Mucosa of gallbladder (tissue), 1 donor: ENCODE data around the gene KCNIP3. TPM values are rescaled to one million over a fixed set of nuclear protein-coding genes. Genes with fewer than 3 reads are reported as not detected.

Source experiments
- DNase-seq: peaks from one replicate; pipeline ENCODE4 v3.0.0-alpha.2; 2020; ENCODE audit warnings: low spot score
- total RNA-seq: library from RNA; stranded (reverse); gene quantifications from one replicate; pipeline ENCODE4 v1.2.1, GENCODE V29; 2021
- donor health status: DM: no; HTN: no; CAD: no.

The KCNIP3 gene
- total RNA-seq, 1 donor from 2014 or later: 24.3 TPM

DNA sequence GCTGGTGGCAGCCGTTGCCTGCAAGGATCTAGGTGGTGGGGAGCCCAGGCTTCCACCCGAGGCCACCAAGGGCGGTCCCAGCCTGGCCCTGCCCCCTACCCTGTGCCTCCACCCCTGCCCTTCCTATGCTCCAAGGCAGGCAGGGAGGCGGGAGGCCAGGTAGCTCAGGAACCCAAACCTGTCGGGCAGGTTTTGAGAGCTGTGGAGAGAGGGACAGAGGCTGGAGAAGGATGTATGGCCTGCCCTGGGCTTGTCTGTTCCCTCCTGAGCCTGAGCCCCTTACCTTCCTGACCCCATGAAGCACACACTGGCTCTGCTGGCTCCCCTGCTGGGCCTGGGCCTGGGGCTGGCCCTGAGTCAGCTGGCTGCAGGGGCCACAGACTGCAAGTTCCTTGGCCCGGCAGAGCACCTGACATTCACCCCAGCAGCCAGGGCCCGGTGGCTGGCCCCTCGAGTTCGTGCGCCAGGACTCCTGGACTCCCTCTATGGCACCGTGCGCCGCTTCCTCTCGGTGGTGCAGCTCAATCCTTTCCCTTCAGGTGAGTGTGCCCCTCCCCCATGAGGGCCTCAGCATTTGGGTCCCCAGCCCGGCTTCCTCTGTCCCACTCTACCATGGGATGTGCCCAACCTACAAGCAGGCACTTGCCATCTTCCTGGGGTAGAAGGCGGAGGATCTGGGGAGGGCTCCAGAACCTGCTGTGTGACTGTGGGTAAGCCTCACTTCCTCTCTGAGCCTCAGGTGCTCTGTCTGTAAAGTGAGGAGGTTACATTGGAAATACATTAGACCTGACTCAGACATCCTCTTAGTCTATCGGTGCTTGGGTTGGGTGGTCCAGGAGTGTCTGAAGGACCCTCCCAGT, 22.6 kb upstream of the KCNIP3 start, which contains the start of gene PROM2:
Gene PROM2 (plus strand): TSS at position 159 of the 860 bp plus-strand sequence. CDS start 137 bp downstream, at position 296.
- peak; percentile 79 for DNase-seq

DNA sequence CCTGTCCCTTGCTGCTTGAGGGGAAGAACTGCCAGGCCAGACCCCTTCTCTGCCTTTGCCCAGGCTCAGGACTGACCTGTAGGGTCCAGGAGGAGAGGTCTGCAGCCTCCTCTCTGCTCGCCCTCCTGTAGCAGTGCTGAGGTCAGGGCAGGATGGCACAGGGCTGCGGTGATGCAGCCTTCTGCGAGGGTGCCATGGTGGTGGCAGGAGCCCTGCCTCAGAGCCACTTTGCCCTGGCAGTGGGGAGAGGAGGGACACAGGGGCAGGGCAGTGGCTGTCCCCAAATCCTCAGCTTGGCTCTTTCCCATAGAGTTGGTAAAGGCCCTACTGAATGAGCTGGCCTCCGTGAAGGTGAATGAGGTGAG, 22.0 kb upstream of the KCNIP3 start:
- no peak for DNase-seq

DNA sequence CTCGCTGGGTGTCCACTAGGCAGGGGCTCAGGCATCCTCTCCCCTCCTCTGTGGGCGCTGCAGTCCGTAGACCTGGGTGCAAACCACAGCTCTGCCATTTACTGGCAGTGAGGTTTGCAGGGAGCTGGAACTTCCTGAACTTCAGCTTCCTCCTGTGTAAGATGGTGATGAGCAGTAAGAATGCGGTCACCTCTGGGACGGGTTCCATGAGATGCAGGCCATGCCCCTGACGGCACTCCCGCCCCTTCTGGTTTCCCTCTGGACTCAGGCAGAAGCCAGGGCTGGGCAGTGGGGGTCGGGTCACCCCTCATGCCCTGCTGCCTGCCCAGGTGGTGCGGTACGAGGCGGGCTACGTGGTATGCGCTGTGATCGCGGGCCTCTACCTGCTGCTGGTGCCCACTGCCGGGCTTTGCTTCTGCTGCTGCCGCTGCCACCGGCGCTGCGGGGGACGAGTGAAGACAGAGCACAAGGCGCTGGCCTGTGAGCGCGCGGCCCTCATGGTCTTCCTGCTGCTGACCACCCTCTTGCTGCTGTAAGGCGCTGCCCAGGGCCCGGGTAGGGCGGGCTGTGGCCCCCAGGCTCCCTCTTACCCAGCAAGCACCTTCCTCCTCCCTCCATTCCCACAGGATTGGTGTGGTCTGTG, 21.4 kb upstream of the KCNIP3 start:
- peak; percentile 53 for DNase-seq

DNA sequence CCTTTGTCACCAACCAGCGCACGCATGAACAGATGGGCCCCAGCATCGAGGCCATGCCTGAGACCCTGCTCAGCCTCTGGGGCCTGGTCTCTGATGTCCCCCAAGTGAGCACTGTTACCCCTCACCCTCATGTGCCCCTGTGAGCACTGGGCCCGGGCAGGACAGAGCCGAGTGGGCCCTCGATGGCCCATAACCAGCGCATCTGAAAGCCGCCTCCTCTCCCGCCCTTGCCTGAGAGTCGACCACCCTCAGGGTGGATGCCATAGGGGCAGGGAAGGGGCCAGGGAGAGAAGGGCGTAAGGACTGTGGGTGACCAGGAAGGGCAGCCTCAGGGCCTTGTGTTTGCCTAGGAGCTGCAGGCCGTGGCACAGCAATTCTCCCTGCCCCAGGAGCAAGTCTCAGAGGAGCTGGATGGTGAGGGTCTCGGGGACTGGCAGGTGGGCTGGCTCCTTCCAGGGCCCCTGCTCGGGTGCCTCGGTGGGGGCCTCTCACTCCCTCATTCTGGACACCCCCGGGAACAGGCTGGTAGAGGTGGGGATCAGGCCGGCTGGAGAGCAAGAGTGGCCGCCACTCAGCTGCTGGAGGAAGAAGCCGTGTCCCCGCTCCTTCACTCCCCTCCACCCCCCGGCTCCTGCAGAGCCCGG, 20.8 kb upstream of the KCNIP3 start:
- DNase-seq: no peak

DNA sequence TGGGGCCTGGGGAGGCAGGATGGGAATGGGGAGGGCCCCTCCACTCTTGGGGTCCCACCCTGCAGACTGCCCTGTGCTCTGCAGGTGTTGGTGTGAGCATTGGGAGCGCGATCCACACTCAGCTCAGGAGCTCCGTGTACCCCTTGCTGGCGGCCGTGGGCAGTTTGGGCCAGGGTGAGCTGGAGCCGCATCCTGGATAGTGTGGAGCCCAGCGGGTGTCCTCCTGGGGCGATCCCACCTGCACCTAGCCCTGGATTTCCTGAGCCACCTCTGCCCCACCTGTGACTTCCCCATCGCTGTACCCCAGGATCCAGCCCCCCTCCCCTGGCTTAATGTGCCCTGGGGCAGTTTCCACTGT, 20.3 kb upstream of the KCNIP3 start:
- no peak for DNase-seq

DNA sequence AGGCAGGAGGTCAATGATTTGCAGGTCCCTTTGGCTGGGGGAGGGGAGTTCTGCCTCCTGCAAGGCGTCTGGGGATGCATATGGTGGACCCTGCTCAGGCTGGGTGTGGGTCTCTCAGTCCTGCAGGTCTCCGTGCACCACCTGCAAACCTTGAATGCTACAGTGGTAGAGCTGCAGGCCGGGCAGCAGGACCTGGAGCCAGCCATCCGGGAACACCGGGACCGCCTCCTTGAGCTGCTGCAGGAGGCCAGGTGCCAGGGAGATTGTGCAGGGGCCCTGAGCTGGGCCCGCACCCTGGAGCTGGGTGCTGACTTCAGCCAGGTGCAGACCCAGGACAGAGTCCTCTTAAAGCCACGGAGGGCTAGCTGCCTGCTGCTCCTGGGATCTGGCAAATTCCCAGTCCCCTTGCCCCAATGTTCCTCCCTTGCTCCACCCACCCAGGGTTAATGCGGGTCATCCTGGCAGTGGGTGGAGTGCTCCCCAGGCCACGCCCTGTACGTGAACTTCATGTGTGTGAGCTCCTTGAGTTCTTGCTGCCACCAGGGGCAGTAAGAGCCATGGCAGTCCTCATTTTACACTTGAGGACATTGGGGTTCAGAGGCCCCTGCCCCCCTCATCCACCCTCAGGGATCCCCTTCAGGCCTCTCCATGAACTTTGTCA, 19.8 kb upstream of the KCNIP3 start:
- DNase-seq: peak; percentile 64

DNA sequence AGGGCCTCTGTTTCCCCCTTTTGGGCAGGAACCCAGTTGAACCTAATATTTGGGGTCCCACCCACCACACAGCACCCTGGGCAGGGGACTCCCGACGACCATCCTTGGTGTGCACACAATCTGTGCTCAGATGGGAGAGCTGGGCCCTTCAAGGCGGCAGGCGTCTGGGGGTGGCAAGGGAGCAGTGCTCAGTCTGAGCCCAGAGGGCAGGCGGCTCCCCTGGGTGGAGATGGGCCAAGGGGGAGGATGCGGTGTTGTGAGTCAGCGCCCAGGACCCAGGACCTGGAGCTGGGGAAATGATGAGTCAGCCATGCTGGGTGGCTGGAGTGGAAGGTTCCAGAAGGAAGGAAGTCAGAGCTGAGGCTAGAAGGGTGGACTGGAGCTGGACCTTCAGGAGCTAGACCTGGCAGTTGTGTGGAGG, 19.1 kb upstream of the KCNIP3 start:
- peak; percentile 54 for DNase-seq

DNA sequence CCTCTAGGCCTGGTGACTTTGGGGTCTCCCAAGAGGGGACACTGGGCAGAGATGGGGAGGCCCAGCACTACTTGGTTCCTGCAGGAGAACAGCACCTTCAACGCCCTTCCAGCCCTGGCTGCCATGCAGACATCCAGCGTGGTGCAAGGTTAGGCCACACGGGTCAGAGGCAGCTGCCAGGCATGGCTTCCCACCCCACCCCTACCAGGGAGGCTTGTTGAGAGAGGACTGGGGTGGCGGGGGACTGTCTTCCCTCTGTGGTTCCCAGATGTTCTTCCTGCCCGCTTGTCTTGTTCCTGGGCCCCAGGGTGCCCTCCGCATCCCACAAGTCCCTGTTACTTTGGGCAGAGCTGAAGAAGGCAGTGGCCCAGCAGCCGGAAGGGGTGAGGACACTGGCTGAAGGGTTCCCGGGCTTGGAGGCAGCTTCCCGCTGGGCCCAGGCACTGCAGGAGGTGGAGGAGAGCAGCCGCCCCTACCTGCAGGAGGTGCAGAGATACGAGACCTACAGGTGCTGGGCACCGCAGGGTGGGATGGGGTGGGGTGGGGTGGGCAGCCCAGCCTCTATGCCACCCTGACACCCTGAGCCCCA, 18.4 kb upstream of the KCNIP3 start:
- no peak for DNase-seq

DNA sequence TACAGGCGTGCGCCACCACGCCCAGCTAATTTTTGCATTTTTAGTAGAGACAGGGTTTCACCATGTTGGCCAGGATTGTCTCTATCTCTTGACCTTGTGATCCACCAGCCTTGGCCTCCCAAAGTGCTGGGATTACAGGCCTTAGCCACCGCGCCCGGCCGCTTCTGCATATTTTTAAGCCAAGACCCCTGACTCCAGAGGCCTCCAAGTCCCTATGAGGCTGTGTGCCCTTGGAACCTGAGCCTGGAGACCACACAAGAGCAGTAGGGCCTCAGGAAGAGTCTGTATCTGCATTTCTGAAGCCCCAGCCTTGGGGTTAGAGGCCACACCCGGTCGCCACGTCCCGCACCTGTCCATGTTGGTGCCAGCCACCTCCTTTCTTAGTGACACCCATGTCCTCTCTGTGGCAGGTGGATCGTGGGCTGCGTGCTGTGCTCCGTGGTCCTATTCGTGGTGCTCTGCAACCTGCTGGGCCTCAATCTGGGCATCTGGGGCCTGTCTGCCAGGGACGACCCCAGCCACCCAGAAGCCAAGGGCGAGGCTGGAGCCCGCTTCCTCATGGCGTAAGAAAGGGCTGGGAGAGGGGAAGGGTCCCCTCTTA, 17.6 kb upstream of the KCNIP3 start:
- no peak for DNase-seq

DNA sequence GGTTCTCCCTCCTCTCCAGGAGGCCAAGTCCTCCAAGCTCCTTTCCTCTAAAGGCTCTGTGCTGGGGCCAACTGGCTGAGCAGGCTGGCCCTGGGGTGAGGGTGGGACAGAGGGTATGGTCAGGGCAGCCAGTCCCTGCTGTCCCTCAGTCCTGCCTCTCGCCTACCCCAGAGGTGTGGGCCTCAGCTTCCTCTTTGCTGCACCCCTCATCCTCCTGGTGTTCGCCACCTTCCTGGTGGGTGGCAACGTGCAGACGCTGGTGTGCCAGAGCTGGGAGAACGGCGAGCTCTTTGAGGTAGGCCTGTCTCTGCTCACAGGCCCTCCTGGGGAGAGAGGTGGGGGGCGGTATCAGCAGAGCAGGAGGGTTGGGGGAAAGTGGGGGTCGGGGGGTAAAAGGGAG, 16.1 kb upstream of the KCNIP3 start:
- DNase-seq: no peak

DNA sequence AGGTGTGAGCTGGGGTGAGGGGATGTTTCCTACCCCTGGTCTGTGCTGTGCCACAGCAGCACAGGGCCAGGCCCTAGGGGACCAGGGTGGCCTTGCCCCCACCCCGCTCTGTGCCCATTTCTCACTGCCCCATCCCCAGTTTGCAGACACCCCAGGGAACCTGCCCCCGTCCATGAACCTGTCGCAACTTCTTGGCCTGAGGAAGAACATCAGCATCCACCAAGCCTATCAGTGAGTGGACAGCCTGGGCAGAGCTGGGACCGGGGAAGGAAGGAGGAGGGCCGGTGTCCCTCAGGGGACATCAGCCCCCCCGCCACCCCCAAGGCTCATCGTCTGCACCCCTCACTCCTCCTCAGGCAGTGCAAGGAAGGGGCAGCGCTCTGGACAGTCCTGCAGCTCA, 15.4 kb upstream of the KCNIP3 start:
- DNase-seq: no peak

DNA sequence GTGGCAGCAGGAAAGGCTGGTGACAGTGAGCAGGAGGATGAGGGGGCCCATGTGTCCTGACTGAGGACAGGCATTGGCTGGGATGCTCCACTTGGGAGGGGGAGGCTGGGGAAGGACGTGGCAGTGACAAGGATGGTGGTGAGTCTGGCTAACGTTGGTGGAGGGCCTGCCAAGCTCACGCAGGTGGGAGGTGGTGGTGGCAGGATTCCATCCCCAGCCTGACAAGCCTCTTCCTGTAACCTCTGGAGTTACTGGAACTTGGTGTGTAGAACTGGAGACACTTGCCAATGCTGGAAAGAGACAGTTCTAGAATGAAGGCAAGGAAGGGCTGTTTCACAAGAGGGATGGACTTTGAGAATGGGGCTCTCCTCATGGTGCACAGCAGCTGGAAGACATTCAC, 14.7 kb upstream of the KCNIP3 start:
- DNase-seq: no peak

DNA sequence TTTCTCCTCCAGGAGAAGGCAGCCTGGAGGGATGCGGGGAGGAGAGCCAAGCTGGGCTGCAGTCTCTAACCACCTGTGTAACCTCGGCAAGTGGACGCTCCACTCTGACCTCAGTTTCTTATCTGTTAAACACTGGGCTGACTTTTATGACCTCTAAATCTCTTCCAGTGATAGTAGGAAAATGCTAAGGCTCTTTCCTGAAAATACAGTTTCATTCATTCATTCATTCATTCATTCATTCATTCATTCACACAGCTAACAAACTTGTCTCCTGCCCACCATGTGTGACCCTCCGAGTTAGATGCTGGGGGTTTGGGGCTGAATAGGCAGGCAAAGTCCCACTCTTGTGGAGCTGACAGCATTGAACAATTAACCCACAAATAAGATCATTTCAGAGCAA, 13.6 kb upstream of the KCNIP3 start:
- no peak for DNase-seq

DNA sequence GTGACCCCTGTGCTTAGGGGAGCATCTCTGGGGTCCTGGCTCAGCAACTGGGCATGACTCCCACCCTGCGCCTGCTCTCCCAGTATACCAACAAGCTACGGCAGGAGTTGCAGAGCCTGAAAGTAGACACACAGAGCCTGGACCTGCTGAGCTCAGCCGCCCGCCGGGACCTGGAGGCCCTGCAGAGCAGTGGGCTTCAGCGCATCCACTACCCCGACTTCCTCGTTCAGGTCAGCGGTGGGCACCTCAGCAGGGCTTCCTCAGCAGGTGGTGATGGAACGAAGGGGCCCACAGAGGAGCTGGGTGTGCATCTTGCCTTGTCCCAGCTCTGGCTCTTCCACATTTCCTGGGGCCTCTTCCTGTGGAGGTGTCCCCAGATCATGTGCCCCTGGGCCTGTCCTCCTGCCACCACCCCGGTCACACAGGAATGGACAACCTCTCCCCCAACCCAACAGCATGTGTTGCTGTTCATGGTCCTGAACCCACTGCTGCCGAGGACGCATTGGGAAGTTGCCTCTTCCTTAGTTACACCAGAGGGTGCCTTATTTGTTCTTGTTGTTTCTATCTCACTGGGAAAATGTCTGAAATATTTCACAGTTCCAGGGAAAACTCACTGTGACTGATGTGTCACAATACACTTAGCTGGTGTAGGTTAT, 12.1 kb upstream of the KCNIP3 start:
- no peak for DNase-seq

DNA sequence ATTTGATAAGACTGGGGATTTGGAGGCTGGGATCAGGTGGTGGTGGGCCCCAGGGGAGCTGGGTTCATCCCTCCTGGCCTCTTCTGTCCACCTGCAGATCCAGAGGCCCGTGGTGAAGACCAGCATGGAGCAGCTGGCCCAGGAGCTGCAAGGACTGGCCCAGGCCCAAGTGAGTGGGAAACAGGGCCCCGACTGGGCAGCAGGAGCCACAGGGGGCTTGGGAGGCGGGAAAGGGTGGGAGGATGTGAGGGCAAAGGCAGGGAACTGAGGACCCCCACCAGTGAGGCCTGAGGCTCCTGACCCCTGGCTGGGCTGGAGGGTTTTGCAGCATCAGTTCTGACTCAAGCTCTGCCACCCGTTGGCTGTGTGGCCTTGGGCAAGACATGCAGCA, 11.6 kb upstream of the KCNIP3 start:
- DNase-seq: no peak

DNA sequence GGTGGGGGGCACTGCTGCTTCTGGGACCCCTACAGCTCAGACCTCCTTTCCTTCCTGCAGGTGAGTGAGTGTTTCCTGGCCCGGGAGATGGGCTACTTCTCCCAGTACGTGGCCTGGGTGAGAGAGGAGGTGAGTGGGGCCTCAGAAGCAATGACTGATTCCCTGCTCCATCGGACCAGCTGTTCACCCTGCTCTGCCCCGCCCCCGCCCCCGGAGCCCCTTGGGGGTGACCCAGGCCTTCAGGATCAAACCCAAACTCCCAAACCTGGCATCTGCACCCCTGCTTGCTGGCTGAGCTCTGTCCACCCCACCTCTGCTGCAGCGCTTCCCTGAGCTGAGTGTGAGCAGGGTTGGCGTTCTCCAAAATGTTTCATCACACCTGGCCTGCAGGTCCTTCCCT, 9.8 kb upstream of the KCNIP3 start:
- no peak for DNase-seq

DNA sequence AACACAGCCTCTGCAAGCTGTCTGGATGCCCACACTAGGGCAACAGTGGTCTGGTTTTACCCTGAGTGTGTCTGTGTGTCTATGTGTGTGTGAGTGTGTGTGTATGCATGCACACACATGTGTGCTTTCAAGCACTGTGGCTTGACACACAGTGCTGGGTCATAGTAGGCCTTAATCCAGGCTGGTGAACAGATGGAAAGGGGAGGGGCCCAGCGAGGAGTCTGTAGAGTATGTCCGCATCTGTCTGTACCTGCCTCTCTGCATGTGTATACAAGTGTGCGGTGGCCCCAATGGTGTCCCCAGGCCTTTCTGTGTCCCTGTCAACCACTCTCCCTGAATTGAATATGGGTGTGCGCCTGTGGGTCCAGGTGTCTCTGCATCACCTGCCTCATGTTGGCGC, 9.3 kb upstream of the KCNIP3 start:
- DNase-seq: no peak

DNA sequence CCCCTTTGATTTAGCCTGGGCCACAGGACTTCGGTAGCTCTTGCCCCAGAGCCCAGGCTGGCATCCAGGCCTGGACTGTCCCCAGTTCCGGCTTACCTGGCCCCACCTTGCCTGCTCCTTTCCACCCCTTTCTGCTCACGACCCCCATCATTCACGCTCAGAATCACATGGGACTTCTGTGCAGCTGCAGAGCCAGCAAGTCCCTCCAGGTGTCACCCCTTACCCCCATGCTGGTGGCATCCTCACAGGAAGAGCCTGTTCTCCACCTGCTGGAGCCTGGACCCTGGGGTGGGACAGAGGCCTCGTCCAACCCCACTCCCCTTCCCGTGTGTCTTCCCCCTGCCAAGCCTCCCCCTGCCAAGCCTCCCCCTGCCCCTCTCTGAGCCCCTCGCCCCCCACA, 7.9 kb upstream of the KCNIP3 start:
- DNase-seq: no peak

DNA sequence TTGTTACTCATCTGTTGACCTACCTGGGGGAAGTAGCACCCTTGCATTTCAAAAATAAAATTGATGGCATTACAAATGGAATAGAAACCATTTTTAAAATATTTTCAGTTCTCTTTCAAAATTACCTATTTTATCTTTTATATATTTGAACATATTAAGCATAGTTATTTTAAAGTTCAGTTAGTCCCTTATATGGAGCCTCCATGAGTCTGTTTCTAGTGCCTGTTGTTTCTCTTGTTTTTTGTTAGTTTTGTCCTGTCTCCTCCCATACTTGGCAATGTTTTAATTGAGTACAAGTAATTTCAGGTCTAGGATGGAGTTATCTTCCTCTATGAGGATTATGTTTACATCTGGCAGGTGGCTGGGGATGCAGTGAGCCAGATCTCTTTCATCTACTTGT, 5.9 kb upstream of the KCNIP3 start:
- DNase-seq: no peak

DNA sequence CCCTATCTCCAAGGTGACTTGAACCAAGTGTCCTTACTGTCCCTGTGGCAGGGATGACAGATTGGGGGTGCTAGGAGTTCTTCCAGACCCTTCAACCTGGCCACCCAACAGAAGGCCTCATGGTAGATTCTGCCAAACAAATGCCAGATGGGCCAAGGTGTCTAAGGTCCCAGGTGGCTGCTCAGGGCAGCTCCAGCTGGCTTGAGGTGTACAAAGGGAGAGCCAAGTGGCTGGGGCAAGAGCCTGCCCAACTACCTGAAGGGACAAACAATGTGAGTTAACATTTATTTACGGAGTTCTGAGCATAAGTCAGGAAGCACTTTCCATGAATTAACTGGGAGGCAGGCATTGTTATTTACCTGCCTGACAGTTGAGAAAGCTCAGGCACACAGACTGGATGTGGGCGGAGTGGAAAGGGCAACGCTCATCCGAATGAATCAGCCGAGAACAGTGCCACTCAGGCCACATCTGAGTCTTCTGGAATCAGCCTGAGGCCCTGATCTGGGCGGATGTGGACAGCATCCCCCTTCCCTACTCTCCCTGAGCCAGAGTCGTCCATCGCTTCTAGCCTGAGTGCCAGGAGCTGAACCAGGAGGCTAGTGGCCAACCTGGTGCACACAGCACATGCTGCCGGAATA, 4.4 kb upstream of the KCNIP3 start:
- DNase-seq: no peak
